NCI-H1436 treated with DMSO at 0.1 percent for 48 hours (cell line): Measurements from ENCODE around the gene RNF4.

Experiments used
- DNase-seq: peaks from one replicate; lab custom pipeline; 2025; lab: John Stamatoyannopoulos, UW

Gene RNF4

GRCh38 chr4:2437475-2438215, 31.3 kb upstream of the RNF4 start:
- DNase-seq = no peak

DNA sequence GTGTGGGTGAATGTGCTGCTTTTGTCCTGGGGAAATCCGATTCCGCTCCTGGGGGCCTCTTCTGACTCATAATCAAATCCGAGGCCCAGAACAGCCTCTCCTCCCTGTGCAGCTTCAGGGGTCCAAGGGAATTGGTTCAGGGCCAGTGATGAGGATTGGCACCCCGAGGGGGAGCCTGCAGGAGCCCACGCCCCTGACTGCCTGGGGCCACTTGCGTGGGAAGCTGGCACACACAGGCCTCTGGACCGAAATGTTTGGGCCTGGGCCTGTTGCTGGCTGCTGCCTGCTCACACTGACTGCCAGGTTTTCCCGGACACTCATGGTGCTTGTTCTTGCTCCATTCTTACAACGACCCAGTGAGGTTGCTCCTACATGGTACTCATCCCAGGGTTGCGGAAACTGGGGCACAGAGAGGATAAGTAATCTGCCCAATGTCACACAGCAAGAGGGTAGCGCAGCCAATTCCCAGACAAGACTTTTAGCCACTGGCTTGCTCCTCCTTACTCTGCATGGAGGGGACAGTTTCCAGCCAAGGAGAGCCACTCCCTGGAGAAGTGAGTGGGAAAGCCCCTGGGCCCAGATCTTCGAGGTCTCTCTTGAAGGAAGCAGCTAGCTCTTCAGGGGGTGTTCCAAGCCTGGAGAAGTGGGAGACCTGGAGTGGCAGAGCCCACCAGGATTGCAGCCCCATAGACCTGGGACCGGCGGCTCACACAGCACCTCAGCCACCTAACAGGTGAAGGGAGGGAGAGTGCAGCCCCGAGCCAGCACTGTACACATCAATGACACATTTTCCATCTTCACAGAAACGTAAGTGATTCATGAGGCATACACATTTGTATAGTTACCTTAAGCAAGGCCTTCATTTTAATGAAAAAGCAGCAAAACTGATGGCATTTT, 29.8 kb upstream of the RNF4 start:
- no peak for DNase-seq

DNA sequence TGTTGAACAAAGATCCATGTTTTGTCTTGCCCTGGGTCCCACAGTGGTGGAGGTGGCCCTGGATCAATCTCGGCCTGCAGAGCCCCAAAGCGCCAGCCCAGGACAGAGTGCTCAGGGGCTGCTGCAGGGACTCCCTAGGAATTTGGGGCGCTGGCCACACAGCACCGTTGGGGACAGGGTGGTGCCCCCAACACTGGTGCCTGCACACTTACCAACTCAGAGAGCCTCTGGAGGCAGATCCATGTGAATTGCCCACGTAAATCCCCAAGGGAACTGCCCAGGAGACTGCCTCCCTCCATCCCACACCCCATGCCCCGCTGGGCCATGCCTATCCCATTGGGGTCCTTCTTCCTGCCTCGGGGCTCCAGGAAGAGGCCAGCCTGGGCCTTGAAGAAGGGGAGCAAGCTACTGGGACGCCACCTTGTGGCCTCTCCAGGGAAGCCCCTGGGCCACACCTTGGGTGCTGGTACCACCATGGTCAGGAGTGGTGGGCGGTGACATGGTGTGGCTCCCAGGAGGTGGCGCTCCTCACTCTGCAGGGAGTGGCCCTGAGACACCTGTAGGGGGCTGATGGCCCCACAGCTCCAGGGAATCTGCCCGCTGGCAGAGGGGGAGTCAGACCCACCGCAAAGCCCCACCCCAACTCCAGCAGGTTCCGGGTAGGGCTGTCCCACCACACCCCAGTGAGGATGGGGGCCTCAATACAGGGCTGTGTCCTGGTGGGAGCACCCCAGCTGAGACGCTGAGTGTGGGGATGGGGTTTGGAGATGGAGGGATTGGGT, 27.3 kb upstream of the RNF4 start:
- DNase-seq = no peak

DNA sequence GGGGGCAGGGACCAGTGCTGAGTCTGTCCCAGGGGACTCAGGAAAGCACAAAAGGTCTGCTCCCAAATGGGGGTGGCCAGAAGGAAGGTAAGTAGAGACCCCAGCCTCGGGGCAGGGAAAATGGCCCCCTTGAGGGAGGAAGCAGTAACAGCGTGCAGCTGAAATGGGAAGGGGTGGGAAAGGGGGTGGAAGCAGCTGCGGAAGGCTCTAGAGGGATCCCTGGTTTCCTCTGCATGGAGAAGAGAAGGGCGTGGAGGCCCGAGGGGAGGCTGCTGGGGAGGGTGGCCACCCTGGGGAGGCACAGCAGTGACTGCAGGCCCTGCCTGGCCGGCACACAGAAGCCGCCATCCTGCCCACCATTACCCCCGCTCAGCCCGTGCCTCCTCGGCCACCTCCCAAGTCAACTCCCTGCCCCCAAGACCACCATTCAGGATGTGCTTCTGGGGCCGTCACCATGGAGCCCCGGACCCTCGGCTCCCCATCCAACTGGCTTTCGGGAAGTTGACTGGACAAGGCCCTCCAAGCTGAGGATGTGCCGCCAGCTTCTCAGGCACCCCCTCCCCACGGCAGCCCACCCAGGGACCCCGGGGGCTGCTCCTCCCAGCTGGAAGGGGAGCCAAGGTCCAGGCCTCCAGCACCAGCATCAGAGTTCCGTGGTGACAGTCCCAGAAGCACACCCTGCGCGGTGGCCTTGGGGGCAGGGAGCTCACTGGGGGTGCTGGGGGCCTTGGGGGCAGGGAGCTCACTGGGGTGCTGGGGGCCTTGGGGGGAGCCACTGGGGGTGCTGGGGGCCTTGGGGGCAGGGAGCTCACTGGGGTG, 26.5 kb upstream of the RNF4 start:
- no peak for DNase-seq

DNA sequence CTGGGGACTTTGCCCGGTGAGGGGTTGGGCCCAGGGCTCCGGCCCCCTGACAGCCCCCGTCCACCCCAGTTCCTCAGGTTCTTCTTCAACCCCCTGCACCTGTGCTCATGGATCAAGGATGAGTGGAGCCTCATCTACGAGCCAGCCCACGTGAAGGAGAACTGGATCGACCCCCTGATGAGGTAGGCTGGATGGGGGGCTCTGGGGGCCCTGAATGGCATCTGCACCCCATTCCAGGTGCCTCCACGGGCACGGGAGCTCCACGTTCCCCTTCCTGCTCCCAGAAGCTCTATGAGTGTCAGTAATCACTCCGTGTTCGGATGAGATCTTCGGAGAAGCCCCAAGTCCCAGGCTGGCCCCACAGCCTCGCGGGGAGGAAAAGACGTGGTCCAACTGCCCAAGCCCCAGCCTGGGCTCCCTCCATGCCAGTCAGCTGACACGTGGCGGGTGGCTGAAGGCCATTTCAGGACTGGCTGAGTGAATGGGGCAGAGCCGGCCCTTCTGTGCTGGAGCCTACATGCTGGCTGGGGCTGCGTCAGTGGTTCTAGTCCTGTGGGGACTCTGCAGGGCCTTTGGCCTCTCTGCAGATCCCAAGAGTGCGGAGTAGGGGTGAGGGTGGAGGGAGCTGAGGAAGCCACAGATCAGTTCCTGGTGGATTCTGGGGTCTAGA, 25.7 kb upstream of the RNF4 start:
- DNase-seq = no peak

GRCh38 chr4:2443956-2444740, 24.8 kb upstream of the RNF4 start:
- DNase-seq = no peak

GRCh38 chr4:2445130-2445529, 23.8 kb upstream of the RNF4 start:
- no peak for DNase-seq

DNA sequence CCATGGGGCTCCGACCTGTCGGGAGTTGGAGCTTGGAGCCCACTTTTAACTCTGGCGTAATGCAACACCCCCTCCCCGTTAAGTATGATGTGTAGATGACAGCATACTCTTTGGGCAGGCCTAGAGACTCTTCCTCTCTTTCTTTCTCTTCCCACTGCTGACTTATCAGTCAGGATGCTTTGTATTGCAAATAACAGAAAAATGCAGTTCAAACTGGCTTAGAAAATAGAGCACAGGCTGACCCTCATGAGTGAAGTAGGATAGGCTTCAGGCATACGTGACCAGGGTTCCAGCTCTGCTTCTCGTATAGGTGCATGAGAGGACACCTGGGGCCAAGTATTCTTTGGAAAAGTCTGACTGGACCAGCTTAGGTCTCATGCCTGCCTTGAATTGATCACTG, 23.3 kb upstream of the RNF4 start:
- no peak for DNase-seq

GRCh38 chr4:2446656-2447564, 22.0 kb upstream of the RNF4 start:
- no peak for DNase-seq

- no peak for DNase-seq
Observed at GRCh38 chr4:2448589-2448988, 20.3 kb upstream of the RNF4 start.

GRCh38 chr4:2449051-2449450, 19.9 kb upstream of the RNF4 start:
- DNase-seq = no peak

DNA sequence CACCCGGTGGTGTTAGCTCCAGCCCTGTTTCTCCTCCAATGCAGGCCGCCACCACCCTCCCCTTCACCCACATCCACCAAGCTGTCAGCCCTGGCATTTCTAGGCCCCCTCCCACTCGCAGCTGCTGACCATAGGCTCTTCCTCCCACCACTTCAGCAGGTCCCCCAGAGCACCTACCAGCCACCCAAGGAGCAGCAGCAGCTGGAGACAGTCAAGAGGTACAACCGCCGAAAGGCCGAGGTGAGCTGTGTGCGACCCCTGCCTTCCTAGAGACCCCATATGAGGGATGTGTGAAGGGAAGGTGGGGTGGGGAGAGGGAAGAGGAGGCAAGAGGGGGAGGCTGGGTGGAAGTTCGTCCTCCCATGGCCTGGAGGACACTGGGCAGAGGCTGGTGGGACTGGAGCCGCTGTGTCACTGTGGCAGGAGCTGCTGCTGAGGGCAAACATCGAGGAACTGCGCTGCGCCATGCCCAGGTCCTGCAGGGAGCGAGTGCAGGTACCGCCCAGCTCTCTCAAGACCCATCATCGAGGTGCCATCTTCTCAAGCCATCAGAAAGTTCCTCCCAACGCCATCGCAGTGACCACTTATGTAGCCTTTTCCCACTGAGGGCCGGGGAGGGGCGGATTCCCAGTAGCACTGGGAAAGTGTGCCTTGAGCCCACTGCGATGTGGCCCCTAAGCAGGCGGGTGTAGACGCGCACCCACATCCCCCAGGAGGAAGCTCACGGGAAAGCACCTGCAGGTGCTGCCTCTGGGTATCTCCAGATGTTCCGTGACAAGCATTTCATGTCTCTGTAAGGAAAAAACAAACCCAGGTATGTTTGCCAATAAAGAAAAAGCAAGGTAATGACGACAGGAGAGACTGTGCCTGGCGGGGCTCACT, 19.2 kb upstream of the RNF4 start:
- no peak for DNase-seq

- no peak for DNase-seq
Observed at GRCh38 chr4:2450394-2451035, 18.4 kb upstream of the RNF4 start.

DNA sequence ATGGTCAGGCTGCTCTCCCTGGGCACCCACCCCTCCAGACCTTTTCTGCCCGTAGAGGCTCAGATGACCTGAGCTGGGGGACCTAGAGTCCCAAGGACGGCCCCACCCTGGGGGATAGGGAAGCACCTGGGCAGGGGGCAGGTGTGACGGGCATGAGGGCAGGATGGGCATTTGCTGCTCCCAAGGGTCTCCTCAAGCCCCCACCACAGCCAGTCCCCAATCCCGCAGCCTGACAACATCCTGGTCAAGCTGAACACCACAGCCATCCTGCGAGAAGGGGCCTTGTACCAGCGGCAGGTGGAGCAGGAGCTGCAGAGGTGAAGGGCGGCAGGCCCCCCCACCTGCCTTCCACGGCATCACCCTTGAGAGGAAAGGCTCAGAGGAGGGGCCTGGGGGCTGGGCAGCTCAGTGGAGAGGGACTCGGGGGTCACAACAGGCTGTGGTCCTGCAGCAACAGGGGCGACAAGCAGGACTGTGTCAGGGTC, 17.8 kb upstream of the RNF4 start:
- DNase-seq = no peak

DNA sequence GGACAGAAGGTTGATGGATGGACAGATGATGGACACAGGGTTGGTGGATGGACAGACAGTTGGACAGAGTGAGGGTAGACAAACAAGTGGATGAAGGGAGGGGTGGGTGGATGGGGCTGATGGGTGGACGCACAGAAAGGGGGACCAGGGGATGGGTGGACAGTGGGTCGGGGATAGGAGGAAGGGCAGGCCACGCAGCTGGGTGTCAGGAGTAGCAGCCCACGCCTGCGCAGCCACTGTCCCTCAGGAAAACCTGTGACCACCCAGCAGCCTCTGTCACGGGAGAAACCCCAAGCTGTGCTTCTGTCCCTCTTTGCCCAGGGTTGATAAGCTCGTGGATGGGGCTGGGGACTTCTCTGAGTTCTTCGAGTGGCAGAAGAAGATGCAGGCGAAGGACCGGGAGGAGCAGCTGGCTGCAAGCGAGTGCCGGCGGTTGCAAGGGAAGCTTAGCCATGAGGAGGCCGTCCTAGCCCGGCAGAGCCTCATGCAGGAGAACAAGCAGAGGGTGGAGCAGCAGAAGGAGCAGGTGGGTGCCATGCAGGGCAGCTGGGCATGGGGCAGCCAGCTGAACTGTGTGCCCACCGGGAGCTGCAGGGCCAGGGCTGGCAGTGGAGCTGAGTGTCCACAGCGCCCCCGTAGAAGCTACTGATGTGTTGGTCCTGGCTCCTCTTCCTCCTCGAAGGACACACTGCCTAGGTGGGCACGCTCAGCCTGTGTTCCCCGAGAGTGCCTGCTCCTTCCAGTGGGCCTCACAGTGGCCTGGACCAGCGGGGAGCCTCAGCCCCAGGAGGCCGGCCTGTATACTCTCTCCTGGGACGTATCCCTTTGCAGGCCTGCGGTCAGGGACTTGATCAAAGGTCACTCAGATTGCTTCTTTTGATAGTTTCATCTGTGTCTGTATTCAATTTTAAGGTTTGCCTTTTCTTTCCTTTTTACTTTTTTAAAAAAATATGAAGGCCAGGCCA, 16.8 kb upstream of the RNF4 start:
- no peak for DNase-seq
